Activated naive CD4-positive, alpha-beta T cell treated with anti-CD3 and anti-CD28 coated beads, Interleukin-2, amount 50 U/mL, for 16 hours (primary cell): ENCODE measurements around the gene ZNF862.

ENCODE experiments used
- DNase-seq: peaks from one replicate; pipeline ENCODE4 v3.0.0-alpha.2; 2020

Gene ZNF862

GRCh38 chr7:149849174-149849573, 11.0 kb downstream of the ZNF862 start:
- no peak for DNase-seq

GRCh38 chr7:149850007-149850594, 11.9 kb downstream of the ZNF862 start:
- no peak for DNase-seq

GRCh38 chr7:149850716-149851115, 12.5 kb downstream of the ZNF862 start:
- no peak for DNase-seq

- DNase-seq: no peak
Observed at GRCh38 chr7:149851449-149851848, 13.3 kb downstream of the ZNF862 start.

- DNase-seq: no peak
Observed at GRCh38 chr7:149853157-149853556, 15.0 kb downstream of the ZNF862 start.

- no peak for DNase-seq
Observed at GRCh38 chr7:149854611-149855360, 16.6 kb downstream of the ZNF862 start.

- DNase-seq: no peak
Observed at GRCh38 chr7:149855361-149856305, 17.5 kb downstream of the ZNF862 start.

- DNase-seq: no peak
Observed at GRCh38 chr7:149856583-149856982, 18.4 kb downstream of the ZNF862 start.

GRCh38 chr7:149859369-149859768, 21.2 kb downstream of the ZNF862 start:
- DNase-seq: no peak

- DNase-seq: no peak
Observed at GRCh38 chr7:149859876-149860275, 21.7 kb downstream of the ZNF862 start.

- DNase-seq: no peak
Observed at GRCh38 chr7:149860821-149861727, 22.9 kb downstream of the ZNF862 start.

- no peak for DNase-seq
Observed at GRCh38 chr7:149861728-149862045, 23.5 kb downstream of the ZNF862 start.

- DNase-seq: no peak
Observed at GRCh38 chr7:149862156-149862555, 24.0 kb downstream of the ZNF862 start.

GRCh38 chr7:149863500-149863899, 25.3 kb downstream of the ZNF862 start:
- no peak for DNase-seq

GRCh38 chr7:149864023-149864422, 25.8 kb downstream of the ZNF862 start:
- no peak for DNase-seq

GRCh38 chr7:149864751-149865150, 26.6 kb downstream of the ZNF862 start:
- no peak for DNase-seq

- peak; percentile 47 for DNase-seq
Observed at GRCh38 chr7:149865437-149865836, 27.3 kb downstream of the ZNF862 start.

- DNase-seq: no peak
Observed at GRCh38 chr7:149866139-149866778, 28.1 kb downstream of the ZNF862 start.

- no peak for DNase-seq
Observed at GRCh38 chr7:149866779-149867447, 28.7 kb downstream of the ZNF862 start.

GRCh38 chr7:149867762-149868622, 29.8 kb downstream of the ZNF862 start:
- no peak for DNase-seq
